LNCAP (cell line): ENCODE measurements around the gene CPNE7.

Source experiments
- CTCF ChIP-seq: fragments of 450-650 bp; IDR thresholded peaks from 2 replicates; pipeline ENCODE4 v1.5.1; 2017; ENCODE audit warnings: mild to moderate bottlenecking

The CPNE7 gene

GRCh38 chr16:89536886-89537548, 38.5 kb upstream of the CPNE7 start:
- no peak for TF ChIP-seq CTCF

- TF ChIP-seq CTCF = no peak
Measured at GRCh38 chr16:89537549-89537925, 38.0 kb upstream of the CPNE7 start.

- TF ChIP-seq CTCF = no peak
Measured at GRCh38 chr16:89538286-89538685, 37.3 kb upstream of the CPNE7 start.

GRCh38 chr16:89540557-89540956, 35.0 kb upstream of the CPNE7 start:
- TF ChIP-seq CTCF = no peak

GRCh38 chr16:89541792-89542191, 33.8 kb upstream of the CPNE7 start:
- no peak for TF ChIP-seq CTCF

- no peak for TF ChIP-seq CTCF
Measured at GRCh38 chr16:89544113-89544512, 31.4 kb upstream of the CPNE7 start.

- TF ChIP-seq CTCF = no peak
Measured at GRCh38 chr16:89544713-89545043, 30.9 kb upstream of the CPNE7 start.
